Ovary (tissue), 9 donors: ENCODE data around the gene GLRA1. TPM values are rescaled to one million over a fixed set of nuclear protein-coding genes. Genes with fewer than 3 reads are reported as not detected.

Experiments used
- DNase-seq, 5 donors: peaks; one replicate each; pipeline ENCODE4 v3.0.0-alpha.2; 2019 to 2020
- H3K27ac ChIP-seq, 2 donors: fragments of 200-600 bp; one replicate each; pipeline versions ENCODE4 v1.5.1 to v1.8.0; 2019 to 2022
- H3K27me3 ChIP-seq: fragments of 200-600 bp; one replicate; pipeline ENCODE4 v1.8.0; 2022
- H3K36me3 ChIP-seq: fragments of 200-600 bp; sonication (generic); one replicate; pipeline ENCODE4 v1.5.1; 2019
- H3K4me1 ChIP-seq: one replicate; pipeline ENCODE4 v1.8.1; 2013; ENCODE audit warnings: mild to moderate bottlenecking, moderate library complexity; ENCODE audit not compliant: insufficient read depth
- H3K4me3 ChIP-seq: fragments of 200-600 bp; sonication (generic); one replicate; pipeline ENCODE4 v1.5.1; 2017
- H3K9me3 ChIP-seq, 2 donors: fragments of 200-600 bp in 1 of 2; sonication (generic) in 1 of 2; one replicate each; pipeline versions ENCODE4 v1.5.1 to v1.8.1; 2013 to 2019; ENCODE audit warnings: mild to moderate bottlenecking in 1 of 2, moderate library complexity in 1 of 2
- CTCF ChIP-seq, 3 donors: fragments of 450-650 bp in 2 of 3; fragments of 200-600 bp in 1 of 3; IDR thresholded peaks; one replicate each; pipeline versions ENCODE4 v1.5.1 to v1.8.0; 2016 to 2022; ENCODE audit warnings: antibody characterized with exemption in 3 of 3, mild to moderate bottlenecking in 1 of 3
- EP300 ChIP-seq: sonication (generic); formaldehyde crosslinking; IDR thresholded peaks from one replicate; pipeline ENCODE4 v1.6.1; 2017; ENCODE audit warnings: antibody characterized with exemption
- POLR2A ChIP-seq: fragments of 450-650 bp; IDR thresholded peaks from one replicate; pipeline ENCODE4 v1.6.1; 2017; ENCODE audit warnings: antibody characterized with exemption, mild to moderate bottlenecking, moderate library complexity
- WGBS, 3 donors: extraction: QIAGEN DNeasy Blood & Tissue Kit in 1 of 3; methylation state at CpG; one replicate each; pipeline versions ENCODE4 v1.1.5 to v1.1.7; 2013 to 2017; 5-methylcytosine and 5-hydroxymethylcytosine counted together
- intact Hi-C, 4 donors: fragments of 100-400 bp; cut with DNase I; formaldehyde crosslinking; loops; one replicate each; pipeline versions ENCODE4 v1.11.0 to v1.15.1; 2022 to 2023
- polyA plus RNA-seq, 2 donors: library from polyadenylated mRNA; stranded (reverse); fragments of 200-250 nt in 1 of 2; fragments of 350-450 nt in 1 of 2; fragmentation: Illumina TruSeq in 1 of 2; extraction: RNeasy Lipid Tissue Mini Kit (QIAGEN cat#74804) in 1 of 2; gene quantifications; one replicate each; pipeline ENCODE4 v1.2.3, GENCODE V29; 2013 to 2014
- total RNA-seq, 7 donors: library from RNA; depleted of rRNA in 2 of 7; stranded (reverse); fragments of >200 nt in 2 of 7; fragmentation: NEBNext Ultra II Directional in 3 of 7; extraction: Animal tissue kit (Norgen Biotek cat#: 25700) in 3 of 7; gene quantifications; one replicate each; pipeline versions ENCODE4 v1.1.0 to v1.2.4, GENCODE V29; 2016 to 2023
- donor health status: DM: no; HTN: no; CAD: no; lungs with moderate emphysema.
- donor health status: DM: no; HTN: no; CAD: no.
- donor health status: Bipolar disorder and iron deficiency.
- donor health status: DM: yes; HTN: yes; CAD: no.
- donor health status: DM: no; HTN: no; CAD: no.
- donor health status: DM: yes; HTN: yes; CAD: no.

GLRA1 gene
- total and polyA plus RNA-seq, 9 donors, result not detected

DNA sequence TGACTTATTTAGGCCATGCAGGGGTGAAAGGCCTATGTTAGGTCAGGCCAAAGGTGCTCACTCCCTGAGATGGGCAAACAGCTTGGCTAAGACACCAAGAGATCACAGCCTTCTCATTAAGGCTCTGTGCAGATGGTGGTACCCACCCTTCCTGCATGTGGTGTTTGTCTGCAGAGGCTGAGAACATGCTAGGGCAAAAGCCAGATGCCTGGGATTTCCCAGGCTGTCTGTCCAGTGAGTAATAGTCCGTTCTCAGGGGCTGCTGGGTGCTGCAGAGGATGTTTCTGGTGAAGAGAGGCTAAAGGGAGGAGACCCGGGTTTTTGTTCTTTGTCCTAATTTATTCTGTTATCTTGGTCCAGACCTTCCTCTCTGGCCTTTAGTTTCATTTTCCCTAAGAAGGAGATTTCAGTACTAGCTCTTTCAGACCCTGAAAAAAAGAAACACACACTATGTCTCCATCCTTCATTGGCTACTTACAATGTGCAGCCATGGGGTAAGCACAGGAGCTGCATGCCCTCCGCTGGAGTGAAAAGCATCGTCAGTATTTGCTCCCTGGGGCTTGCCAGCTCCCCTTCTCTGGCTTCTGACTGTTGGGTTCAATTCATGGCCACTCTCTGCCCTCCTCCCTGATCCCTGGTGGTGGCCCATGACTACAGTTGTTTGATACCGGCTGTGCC is 23.4 kb upstream of the GLRA1 start:
- H3K27me3 ChIP-seq, result no peaks in the 10 kb centered on the region
- 30 to 46% (median 36%) methylated on average over 5 of the region's 5 CpGs for WGBS, 3 donors
- no peak overlapping the region for H3K27ac ChIP-seq
- no peak overlapping the region for H3K4me3 ChIP-seq
- intact Hi-C loops, result no loop called here
- DNase-seq, result no peak
- no peaks in the 10 kb centered on the region for H3K4me1 ChIP-seq
- H3K36me3 ChIP-seq, result no peaks in the 10 kb centered on the region
- TF ChIP-seq CTCF (IDR thresholded peaks at IDR 0.05), result no peak
- no peak for TF ChIP-seq POLR2A
- no peak for TF ChIP-seq EP300
- no peaks in the 10 kb centered on the region for H3K9me3 ChIP-seq

- H3K27ac ChIP-seq, result no peak overlapping the region
- TF ChIP-seq POLR2A (no peak), CTCF (IDR thresholded peaks at IDR 0.05) (no peak), EP300 (no peak)
- H3K36me3 ChIP-seq, result no peaks in the 10 kb centered on the region
- H3K4me3 ChIP-seq, result no peak overlapping the region
- no peaks in the 10 kb centered on the region for H3K27me3 ChIP-seq
- H3K9me3 ChIP-seq, result no peaks in the 10 kb centered on the region
- no peak for DNase-seq
- H3K4me1 ChIP-seq, result no peaks in the 10 kb centered on the region
- intact Hi-C loops, result no loop called here
Observed at GRCh38 chr5:151937851-151938250, 13.2 kb upstream of the GLRA1 start.

DNA sequence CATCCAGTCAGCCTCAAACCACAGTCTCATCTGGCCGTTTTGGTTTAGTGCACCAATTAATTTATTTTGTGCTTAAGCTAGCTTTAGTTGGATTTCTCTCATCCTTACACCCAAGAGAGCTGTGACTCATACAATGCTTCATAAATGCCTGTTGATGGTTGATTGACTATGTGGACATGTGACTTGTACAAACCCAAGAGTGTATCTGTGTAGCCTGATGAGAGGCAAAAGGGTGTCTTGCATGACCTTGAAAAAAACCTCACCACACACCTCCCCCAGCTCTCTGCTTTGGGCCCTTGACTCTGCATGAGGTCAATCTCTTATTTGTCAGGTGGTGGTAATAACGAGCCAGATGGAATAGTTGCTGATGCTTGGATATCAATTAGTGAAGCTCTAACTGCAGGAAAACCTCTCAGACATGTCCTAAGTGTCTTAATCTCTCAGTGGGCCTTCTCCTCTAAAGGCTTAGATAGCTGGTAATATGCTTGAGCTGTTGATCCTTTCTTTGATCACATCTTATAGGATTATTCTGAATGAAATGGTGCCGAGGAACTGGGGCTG is 10.6 kb upstream of the GLRA1 start:
- DNase-seq, result no peak
- H3K27me3 ChIP-seq, result no peaks in the 10 kb centered on the region
- no peaks in the 10 kb centered on the region for H3K9me3 ChIP-seq
- TF ChIP-seq CTCF (IDR thresholded peaks at IDR 0.05) (no peak), EP300 (no peak), POLR2A (no peak)
- 40 to 46% (median 41%) methylated on average over 3 of the region's 3 CpGs for WGBS, 3 donors
- intact Hi-C loops, result no loop called here
- no peaks in the 10 kb centered on the region for H3K4me1 ChIP-seq
- no peak overlapping the region for H3K4me3 ChIP-seq
- H3K27ac ChIP-seq, result no peak overlapping the region
- no peaks in the 10 kb centered on the region for H3K36me3 ChIP-seq

GRCh38 chr5:151931260-151931659 is 6.6 kb upstream of the GLRA1 start:
- WGBS, 3 donors, result 78 to 83% (median 81%) methylated on average over 2 of the region's 2 CpGs
- Histone ChIP-seq H3K27ac (no peak overlapping the region), H3K27me3 (no peaks in the 10 kb centered on the region), H3K9me3 (no peaks in the 10 kb centered on the region), H3K4me3 (no peak overlapping the region), H3K36me3 (no peaks in the 10 kb centered on the region), H3K4me1 (no peaks in the 10 kb centered on the region)
- TF ChIP-seq CTCF (IDR thresholded peaks at IDR 0.05) (no peak), POLR2A (no peak), EP300 (no peak)
- intact Hi-C loops, result no loop called here
- DNase-seq, result no peak
